Duodenal mucosa (tissue), 2 donors: ENCODE measurements around the gene KRTAP10-11.
"Not testable (repeated sequence)": the region's sequence is repeated elsewhere in the genome, so short reads cannot be mapped to it uniquely, and the experiment has no call there.

Experiments used
- H3K27ac ChIP-seq: one replicate; pipeline ENCODE4 v1.7.0; 2013; ENCODE audit warnings: low read depth, low read length
- H3K27me3 ChIP-seq, 2 donors: one replicate each; pipeline ENCODE4 v1.7.0; 2013; ENCODE audit warnings: low read length in 2 of 2, control low read depth in 1 of 2; ENCODE audit not compliant: insufficient read depth in 2 of 2, control insufficient read depth in 1 of 2
- H3K36me3 ChIP-seq, 2 donors: one replicate each; pipeline ENCODE4 v1.7.0; 2013; ENCODE audit warnings: low read length in 2 of 2, control low read depth in 1 of 2; ENCODE audit not compliant: insufficient read depth in 2 of 2, control insufficient read depth in 1 of 2
- H3K4me1 ChIP-seq, 2 donors: one replicate each; pipeline ENCODE4 v1.7.0; 2013; ENCODE audit warnings: low read length in 2 of 2, control low read depth in 1 of 2; ENCODE audit not compliant: insufficient read depth in 2 of 2, control insufficient read depth in 1 of 2
- H3K4me3 ChIP-seq, 2 donors: one replicate each; pipeline ENCODE4 v1.7.0; 2013; ENCODE audit warnings: low read length in 2 of 2, low read depth in 1 of 2
- H3K9ac ChIP-seq, 2 donors: one replicate each; pipeline ENCODE4 v1.7.0; 2013; ENCODE audit warnings: low read length in 2 of 2, low read depth in 1 of 2
- H3K9me3 ChIP-seq, 2 donors: one replicate each; pipeline ENCODE4 v1.7.0; 2013; ENCODE audit warnings: low read length in 2 of 2, control low read depth in 1 of 2; ENCODE audit not compliant: control insufficient read depth in 1 of 2

KRTAP10-11 gene

DNA sequence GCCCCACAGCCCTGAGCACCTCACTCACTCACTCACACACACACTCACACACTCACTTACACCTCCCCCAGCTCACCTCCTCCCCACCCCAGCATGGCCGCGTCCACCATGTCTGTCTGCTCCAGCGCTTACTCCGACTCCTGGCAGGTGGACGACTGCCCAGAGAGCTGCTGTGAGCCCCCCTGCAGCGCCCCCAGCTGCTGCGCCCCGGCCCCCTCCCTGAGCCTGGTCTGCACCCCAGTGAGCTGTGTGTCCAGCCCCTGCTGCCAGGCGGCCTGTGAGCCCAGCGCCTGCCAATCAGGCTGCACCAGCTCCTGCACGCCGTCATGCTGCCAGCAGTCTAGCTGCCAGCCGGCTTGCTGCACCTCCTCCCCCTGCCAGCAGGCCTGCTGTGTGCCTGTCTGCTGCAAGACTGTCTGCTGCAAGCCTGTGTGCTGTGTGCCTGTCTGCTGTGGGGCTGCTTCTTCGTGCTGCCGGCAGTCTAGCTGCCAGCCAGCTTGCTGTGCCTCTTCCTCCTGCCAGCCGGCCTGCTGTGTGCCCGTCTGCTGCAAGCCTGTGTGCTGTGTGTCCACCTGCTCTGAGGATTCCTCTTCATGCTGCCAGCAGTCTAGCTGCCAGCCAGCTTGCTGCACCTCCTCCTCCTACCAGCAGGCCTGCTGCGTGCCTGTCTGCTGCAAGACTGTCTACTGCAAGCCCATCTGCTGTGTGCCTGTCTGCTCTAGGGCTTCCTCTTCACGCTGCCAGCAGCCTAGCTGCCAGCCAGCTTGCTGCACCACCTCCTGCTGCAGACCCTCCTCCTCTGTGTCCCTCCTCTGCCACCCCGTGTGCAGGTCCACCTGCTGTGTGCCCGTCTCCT is at the start of gene KRTAP10-11:
TSS of gene KRTAP10-11 (plus strand) at position 49 of the 856 bp plus-strand sequence. CDS start at position 94, 45 bp downstream.
- H3K4me3 ChIP-seq, H3K9ac ChIP-seq, H3K27me3 ChIP-seq, H3K27ac ChIP-seq, H3K4me1 ChIP-seq, H3K36me3 ChIP-seq: not testable (repeated sequence)
- peaks cover 4 to 11% of the 10 kb centered on the region in 2 donors for H3K9me3 ChIP-seq

DNA sequence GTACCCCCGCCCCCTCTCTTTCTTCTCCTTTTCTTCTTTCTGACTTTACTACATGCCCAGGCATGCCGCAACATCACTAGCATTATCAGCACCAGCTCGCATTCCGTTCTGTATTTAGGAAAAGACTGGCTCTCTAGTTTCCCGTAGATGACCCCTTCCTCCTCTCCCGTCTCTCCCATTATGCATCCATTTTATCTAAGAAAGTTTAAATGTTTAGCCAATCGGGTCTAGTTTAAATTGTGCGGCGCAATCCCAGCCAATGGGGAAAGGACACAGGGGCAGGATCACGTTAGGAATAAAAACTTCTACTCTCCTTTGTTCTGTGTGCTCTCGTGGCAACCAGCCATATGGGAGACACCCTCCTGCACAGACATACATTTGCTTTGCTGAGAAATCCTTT is 48.2 kb upstream of the KRTAP10-11 start:
- H3K27ac ChIP-seq: no peak overlapping the region
- H3K9me3 ChIP-seq: no peaks in the 10 kb centered on the region
- no peaks in the 10 kb centered on the region for H3K4me1 ChIP-seq
- peaks cover 5 to 24% of the 10 kb centered on the region in 2 donors for H3K27me3 ChIP-seq
- H3K9ac ChIP-seq: no peak overlapping the region
- H3K4me3 ChIP-seq: no peak overlapping the region
- H3K36me3 ChIP-seq: no peaks in the 10 kb centered on the region

- no peaks in the 10 kb centered on the region for H3K36me3 ChIP-seq
- H3K27me3 ChIP-seq: peaks cover 5 to 26% of the 10 kb centered on the region in 2 donors
- H3K4me3 ChIP-seq: no peak overlapping the region
- no peak overlapping the region for H3K27ac ChIP-seq
- no peaks in the 10 kb centered on the region for H3K4me1 ChIP-seq
- H3K9ac ChIP-seq: no peak overlapping the region
- no peaks in the 10 kb centered on the region for H3K9me3 ChIP-seq
Observed at GRCh38 chr21:44599264-44600029, 46.8 kb upstream of the KRTAP10-11 start.

GRCh38 chr21:44600118-44600978 is 45.9 kb upstream of the KRTAP10-11 start, which contains the start of gene KRTAP10-7:
TSS of gene KRTAP10-7 (plus strand) at chr21:44600597. CDS start at chr21:44600622, 25 bp downstream.
- not testable (repeated sequence) for H3K36me3 ChIP-seq, H3K9me3 ChIP-seq, H3K27ac ChIP-seq, H3K4me1 ChIP-seq, H3K4me3 ChIP-seq, H3K9ac ChIP-seq
- peaks cover 5 to 21% of the 10 kb centered on the region in 2 donors for H3K27me3 ChIP-seq

- H3K27me3 ChIP-seq: peaks cover 5 to 21% of the 10 kb centered on the region in 2 donors
Observed at GRCh38 chr21:44601091-44601490, 45.1 kb upstream of the KRTAP10-11 start.

GRCh38 chr21:44601596-44602462 is 44.4 kb upstream of the KRTAP10-11 start:
- H3K27me3 ChIP-seq: peaks cover 5 to 21% of the 10 kb centered on the region in 2 donors
- H3K4me1 ChIP-seq: no peaks in the 10 kb centered on the region
- H3K27ac ChIP-seq: no peak overlapping the region
- H3K9ac ChIP-seq: no peak overlapping the region
- H3K9me3 ChIP-seq: no peaks in the 10 kb centered on the region
- no peaks in the 10 kb centered on the region for H3K36me3 ChIP-seq
- H3K4me3 ChIP-seq: no peak overlapping the region

More at GRCh38 chr21:44601091-44601490, 45.1 kb upstream of the KRTAP10-11 start:
- H3K9me3 ChIP-seq, H3K36me3 ChIP-seq, H3K4me3 ChIP-seq, H3K4me1 ChIP-seq, H3K27ac ChIP-seq, H3K9ac ChIP-seq: not testable (repeated sequence)

- Histone ChIP-seq H3K9ac (no peak overlapping the region), H3K27me3 (peaks cover 5 to 21% of the 10 kb centered on the region in 2 donors), H3K36me3 (no peaks in the 10 kb centered on the region), H3K4me1 (no peaks in the 10 kb centered on the region), H3K9me3 (no peaks in the 10 kb centered on the region), H3K4me3 (no peak overlapping the region), H3K27ac (no peak overlapping the region)
Observed at GRCh38 chr21:44602463-44602850, 43.8 kb upstream of the KRTAP10-11 start.

DNA sequence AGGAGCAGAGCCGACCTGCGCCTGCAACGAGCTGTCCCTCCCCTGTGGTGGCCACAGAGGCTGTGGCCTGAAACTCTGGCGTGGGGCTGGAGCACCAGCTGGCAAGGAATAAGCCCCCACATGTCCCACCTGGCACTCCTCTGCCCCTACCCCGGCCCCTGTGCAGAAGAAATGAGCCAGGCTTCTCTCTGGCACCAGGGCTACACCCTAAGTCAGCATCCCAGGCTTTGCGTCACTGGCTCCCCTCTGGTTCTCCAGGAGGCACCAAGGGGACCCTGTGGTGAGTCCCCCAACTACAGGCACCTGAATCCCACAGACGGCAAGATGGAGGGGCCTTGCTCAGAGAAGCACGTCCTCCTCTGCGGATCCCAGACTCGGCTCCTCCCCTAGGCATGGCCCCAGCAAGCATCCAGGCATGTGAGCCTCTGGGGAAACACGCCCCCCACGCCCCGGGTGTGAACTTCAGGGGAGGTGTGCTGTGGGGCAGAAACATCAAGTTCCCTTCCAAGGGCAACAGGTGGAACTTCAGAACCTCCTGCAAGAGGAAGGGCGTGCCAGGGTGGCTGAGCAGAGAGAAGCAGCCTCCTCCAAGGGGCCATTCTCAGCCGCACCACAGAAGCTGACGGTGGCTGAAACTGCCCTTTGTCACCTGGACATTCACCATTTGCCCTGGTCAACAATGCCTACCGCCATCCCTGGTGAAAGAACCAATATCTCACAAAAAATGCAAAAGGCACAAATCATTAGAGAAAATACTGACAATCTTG is 42.9 kb upstream of the KRTAP10-11 start:
- H3K36me3 ChIP-seq: no peaks in the 10 kb centered on the region
- H3K9me3 ChIP-seq: no peaks in the 10 kb centered on the region
- no peak overlapping the region for H3K9ac ChIP-seq
- peaks cover 5 to 21% of the 10 kb centered on the region in 2 donors for H3K27me3 ChIP-seq
- H3K27ac ChIP-seq: no peak overlapping the region
- no peaks in the 10 kb centered on the region for H3K4me1 ChIP-seq
- H3K4me3 ChIP-seq: no peak overlapping the region
